Fibroblast of gingiva (primary cell): ENCODE results near the gene SMIM35.

Experiments used
- DNase-seq: peaks from one replicate; pipeline ENCODE4 v3.0.0-alpha.2; 2011; ENCODE audit warnings: low read depth

Gene SMIM35

GRCh38 chr11:118086913-118087768, at the start of gene SMIM35:
TSS of gene SMIM35 (minus strand) at chr11:118086963. CDS start at chr11:118086757, 206 bp downstream.
- no peak for DNase-seq

GRCh38 chr11:118136341-118136740, 49.6 kb upstream of the SMIM35 start:
- DNase-seq, result no peak

DNA sequence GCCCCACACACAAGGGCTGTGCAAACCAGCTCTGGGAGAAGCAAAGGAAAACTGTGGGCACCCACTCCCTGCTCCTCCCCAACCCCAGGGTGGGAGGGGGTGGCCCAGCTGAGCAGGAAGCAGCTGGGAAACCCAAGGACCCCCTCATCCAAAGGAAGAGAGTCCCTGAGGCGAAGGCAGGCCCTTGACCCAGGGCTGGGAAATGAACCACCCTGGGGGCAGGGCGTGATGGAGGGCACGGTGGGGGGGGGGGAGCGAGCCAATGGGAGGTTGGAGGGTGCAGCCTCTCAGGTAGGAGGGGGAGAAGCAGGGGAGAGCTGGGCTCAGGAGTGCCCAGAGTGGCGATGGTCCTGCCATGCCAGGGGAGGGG, 49.0 kb upstream of the SMIM35 start:
- DNase-seq, result no peak

GRCh38 chr11:118135051-118135795, 48.5 kb upstream of the SMIM35 start:
- no peak for DNase-seq

DNA sequence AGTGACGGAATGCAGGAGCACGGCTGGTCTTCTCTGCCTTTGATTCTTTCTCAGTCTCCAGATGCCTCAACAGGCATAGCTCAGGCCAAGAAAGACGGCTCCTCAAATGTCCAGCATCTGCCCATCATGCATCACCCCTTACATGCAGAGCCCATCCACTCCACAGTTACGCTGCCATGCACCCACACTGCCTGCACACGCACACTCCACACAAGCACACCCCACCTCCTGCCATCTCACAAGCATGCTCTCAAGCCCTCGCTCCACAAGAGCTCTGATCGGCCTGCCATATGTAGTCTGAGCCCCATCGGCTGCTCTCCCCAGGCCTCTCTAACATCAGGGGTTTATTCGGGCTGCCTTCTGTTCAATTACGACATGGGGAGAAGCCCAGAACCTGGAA, 47.1 kb upstream of the SMIM35 start:
- no peak for DNase-seq

GRCh38 chr11:118132385-118133151, 45.8 kb upstream of the SMIM35 start:
- DNase-seq, result no peak

GRCh38 chr11:118129471-118130172, 42.9 kb upstream of the SMIM35 start:
- DNase-seq, result no peak

GRCh38 chr11:118128721-118129470, 42.1 kb upstream of the SMIM35 start:
- no peak for DNase-seq

DNA sequence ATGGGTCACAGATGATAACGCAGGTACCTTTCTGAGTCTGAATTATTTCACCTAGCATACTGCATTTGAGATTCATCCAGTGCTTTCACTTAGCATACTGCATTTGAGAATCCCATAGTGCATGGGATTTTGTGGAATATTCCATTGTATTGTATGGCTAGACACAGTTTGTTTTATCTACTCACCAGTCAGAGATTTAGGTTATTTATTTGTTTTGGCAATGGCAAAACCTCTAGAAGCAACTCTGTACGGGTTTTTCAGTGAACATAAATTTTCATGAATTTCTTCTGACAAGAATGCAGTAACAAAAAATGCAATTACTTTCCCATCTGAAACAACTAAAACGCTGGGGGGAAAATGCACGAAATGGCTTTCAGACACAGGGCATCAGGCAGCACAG, 41.5 kb upstream of the SMIM35 start:
- DNase-seq, result no peak

DNA sequence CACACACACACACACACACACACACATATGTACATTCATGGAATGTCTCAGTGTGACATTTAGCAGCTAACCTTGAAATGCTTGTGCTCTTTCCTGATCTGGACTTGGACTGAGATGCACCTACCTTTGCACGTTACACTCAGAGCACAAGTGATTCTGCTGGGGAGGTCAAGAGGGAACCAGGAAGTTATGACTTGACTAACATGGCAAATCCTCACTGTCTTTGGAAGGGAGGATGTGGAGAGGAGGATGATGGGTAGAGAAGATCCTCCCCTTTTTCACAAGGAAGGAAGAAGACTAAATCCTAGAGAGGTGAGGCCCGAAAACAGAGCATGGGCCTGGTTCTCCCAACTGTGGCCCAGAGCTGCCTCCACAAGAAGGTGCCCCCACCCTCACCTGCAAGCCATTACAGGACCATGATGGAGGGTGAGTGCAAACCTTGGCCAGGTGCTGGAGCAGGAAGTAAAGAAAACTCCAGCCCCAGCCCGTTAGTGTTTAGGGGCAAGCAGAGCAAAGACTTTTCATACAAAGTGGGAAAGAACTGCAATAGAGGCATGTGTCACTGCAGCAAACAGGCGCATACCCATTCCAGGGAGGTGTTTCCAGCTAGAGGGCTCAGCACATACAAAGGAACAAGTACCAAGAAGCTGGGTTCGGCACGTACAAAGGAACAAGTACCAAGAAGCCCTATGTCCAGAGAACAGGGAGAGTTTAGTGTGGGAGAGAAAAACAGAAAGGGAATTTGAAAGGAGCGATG, 39.5 kb upstream of the SMIM35 start:
- no peak for DNase-seq

- no peak for DNase-seq
These were observed 38.3 kb upstream of the SMIM35 start for GRCh38 chr11:118124929-118125535.

- DNase-seq, result no peak
These were observed 34.0 kb upstream of the SMIM35 start for GRCh38 chr11:118120793-118121192.

DNA sequence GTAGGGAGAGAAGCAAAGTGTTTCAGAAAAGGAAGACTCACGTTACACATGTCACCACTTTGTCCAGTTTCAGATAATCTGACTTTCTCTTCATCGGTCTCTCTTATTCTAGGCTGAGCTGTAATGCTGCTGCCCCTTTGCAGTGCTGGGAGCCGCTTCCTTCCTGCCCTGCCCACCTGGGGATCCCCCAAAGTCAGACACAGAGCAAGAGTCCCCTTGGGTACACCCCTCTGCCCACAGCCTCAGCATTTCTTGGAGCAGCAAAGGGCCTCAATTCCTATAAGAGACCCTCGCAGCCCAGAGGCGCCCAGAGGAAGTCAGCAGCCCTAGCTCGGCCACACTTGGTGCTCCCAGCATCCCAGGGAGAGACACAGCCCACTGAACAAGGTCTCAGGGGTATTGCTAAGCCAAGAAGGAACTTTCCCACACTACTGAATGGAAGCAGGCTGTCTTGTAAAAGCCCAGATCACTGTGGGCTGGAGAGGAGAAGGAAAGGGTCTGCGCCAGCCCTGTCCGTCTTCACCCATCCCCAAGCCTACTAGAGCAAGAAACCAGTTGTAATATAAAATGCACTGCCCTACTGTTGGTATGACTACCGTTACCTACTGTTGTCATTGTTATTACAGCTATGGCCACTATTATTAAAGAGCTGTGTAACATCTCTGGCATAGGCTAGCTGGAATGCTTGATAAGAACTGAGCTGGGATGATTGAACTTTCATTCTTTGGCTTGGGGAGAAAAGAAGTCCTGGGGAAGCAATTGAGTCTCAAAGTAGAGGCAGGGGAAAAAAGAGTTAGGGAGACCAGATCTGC, 31.2 kb upstream of the SMIM35 start:
- DNase-seq, result no peak

DNA sequence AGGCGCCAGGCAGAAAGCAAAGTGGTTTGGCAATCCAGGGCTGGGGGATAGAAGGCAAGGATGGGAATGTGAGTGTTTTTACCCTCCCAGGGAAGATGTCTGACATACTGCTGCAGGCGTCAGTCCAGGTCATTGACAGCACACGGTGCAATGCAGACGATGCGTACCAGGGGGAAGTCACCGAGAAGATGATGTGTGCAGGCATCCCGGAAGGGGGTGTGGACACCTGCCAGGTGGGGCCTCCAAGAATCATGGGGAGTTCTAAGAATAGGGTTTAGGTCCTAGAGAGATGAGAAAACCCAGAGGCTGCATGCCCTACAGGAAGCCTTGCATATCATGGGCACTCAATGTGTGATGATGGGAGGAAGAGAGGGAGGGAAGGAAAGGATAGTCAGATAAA, 28.3 kb upstream of the SMIM35 start:
- DNase-seq, result no peak

- no peak for DNase-seq
These were observed 27.5 kb upstream of the SMIM35 start for GRCh38 chr11:118114266-118114665.

GRCh38 chr11:118112711-118113430, 26.1 kb upstream of the SMIM35 start:
- DNase-seq, result no peak

GRCh38 chr11:118111744-118112035, 24.9 kb upstream of the SMIM35 start:
- no peak for DNase-seq

- no peak for DNase-seq
These were observed 24.4 kb upstream of the SMIM35 start for GRCh38 chr11:118111019-118111743.
